ENCODE data around the gene PHF10.

GRCh38 chr6:169701311-169701953 lies 22.9 kb downstream of the PHF10 start:
- TF ChIP-seq CTCF (IDR thresholded peaks at IDR 0.05), result peak in 1 of 6 experiments; percentile 22
- TF ChIP-seq POLR2A (IDR thresholded peaks at IDR 0.05), result no peak
